Measurements from ENCODE around the gene FOXF1.
A peak's percentile ranks its signal among the peaks of the same experiment; 100 is the strongest.

Gene FOXF1

DNA sequence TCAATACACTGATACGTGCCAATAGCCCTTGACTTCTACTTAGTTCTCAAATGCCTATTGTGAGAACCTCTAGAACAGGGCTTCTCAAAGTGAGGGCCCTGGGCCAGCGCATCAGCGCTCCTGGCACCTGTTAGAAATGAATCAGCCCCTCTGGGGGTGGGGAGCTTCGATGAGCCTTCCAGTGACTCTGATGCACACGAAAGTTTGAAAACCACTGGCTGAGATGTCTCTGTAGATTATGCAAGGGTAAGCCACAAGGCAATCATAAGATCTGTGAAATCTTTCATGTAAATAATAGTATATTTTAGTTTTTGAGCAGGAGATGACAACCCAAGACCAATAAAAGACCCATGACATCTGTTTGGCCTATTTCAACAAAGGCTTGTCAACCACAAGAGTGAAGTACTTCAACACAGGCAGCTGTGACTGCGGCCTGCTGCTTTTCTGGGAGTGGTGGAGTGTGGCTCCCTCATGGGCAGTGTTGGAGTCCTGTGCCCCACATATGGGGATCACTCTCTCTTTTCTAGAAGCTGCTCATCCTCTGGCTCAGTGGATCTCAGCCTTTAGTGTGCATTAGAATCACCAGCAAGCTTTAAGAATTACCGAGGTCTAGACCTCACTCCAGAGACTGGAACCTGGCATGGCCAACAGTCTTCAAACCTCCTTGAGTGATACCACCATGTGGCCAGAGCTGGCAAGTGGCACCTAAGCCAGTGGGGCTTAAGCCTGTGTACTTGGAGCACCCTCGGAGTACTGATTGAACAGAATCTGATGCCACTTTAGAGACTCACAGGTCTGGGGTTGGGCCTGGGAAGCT lies 39.0 kb downstream of the FOXF1 start:
- Histone ChIP-seq H3K36me3 (replicated peaks) (peaks cover 6% of the 10 kb centered on the region), H3K4me3 (ENCODE audit: low read depth, low read length) (no peak overlapping the region), H3K27ac (no peak overlapping the region), H3K27me3 (replicated peaks) (no peaks in the 10 kb centered on the region)
- in situ Hi-C loops (cut with HindIII; ENCODE audit: low pct_ligation_motif_present, low sequenced_read_pairs), result no loop called here
- no peak for DNase-seq
- TF ChIP-seq, protein P1, sequence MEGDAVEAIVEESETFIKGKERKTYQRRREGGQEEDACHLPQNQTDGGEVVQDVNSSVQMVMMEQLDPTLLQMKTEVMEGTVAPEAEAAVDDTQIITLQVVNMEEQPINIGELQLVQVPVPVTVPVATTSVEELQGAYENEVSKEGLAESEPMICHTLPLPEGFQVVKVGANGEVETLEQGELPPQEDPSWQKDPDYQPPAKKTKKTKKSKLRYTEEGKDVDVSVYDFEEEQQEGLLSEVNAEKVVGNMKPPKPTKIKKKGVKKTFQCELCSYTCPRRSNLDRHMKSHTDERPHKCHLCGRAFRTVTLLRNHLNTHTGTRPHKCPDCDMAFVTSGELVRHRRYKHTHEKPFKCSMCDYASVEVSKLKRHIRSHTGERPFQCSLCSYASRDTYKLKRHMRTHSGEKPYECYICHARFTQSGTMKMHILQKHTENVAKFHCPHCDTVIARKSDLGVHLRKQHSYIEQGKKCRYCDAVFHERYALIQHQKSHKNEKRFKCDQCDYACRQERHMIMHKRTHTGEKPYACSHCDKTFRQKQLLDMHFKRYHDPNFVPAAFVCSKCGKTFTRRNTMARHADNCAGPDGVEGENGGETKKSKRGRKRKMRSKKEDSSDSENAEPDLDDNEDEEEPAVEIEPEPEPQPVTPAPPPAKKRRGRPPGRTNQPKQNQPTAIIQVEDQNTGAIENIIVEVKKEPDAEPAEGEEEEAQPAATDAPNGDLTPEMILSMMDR (IDR thresholded peaks at IDR 0.05; ENCODE audit: low read depth, low read length, missing control alignments), result no peak

DNA sequence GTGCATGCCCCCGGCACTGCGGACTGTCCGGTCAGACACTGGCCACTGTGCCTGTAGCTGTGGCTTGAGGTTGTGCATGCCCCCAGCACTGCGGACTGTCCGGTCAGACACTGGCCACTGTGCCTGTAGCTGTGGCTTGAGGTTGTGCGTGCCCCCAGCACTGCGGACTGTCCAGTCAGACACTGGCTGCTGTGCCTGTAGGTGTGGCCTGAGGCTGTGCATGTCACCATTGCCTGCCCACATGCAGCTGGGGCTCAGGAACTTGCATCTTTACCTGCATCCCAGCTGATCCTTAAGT lies 39.5 kb downstream of the FOXF1 start:
- Histone ChIP-seq H3K36me3 (replicated peaks) (peaks cover 6% of the 10 kb centered on the region), H3K27ac (no peak overlapping the region), H3K4me3 (ENCODE audit: low read depth, low read length) (no peak overlapping the region), H3K27me3 (replicated peaks) (no peaks in the 10 kb centered on the region)
- TF ChIP-seq, protein P1 (IDR thresholded peaks at IDR 0.05; ENCODE audit: low read depth, low read length, missing control alignments), result no peak
- no peak for DNase-seq
- in situ Hi-C loops (cut with HindIII; ENCODE audit: low pct_ligation_motif_present, low sequenced_read_pairs), result loop anchor here (25.0 kb wide), 1 partner anchor 737 kb away; no protein-coding TSS in a partner anchor

DNA sequence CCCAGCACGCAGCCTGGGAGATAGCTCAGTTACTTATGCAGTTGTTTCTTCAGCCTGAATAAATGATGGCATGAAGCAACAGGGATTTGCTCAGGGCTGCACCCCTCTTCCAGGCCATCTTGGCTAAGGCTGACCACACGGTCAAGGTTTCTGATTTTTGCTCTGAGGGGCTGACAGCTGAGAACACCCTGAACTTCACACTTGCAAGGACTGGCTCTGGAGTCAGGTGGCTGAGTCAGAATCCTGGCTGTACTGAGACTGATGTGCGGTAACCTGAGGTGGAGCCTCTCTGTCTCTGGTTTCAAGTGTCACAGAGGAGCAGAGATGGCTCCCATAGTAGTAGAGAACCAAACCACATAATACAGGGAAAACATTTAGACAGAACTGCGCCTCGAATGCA lies 40.0 kb downstream of the FOXF1 start:
- peaks cover 6% of the 10 kb centered on the region for H3K36me3 ChIP-seq (replicated peaks)
- no peak overlapping the region for H3K27ac ChIP-seq
- TF ChIP-seq, protein P1 (IDR thresholded peaks at IDR 0.05; ENCODE audit: low read depth, low read length, missing control alignments), result no peak
- no peak for DNase-seq
- H3K4me3 ChIP-seq (ENCODE audit: low read depth, low read length), result no peak overlapping the region
- H3K27me3 ChIP-seq (replicated peaks), result no peaks in the 10 kb centered on the region
- in situ Hi-C loops (cut with HindIII; ENCODE audit: low pct_ligation_motif_present, low sequenced_read_pairs), result loop anchor here (25.0 kb wide), 1 partner anchor 737 kb away; no protein-coding TSS in a partner anchor

DNA sequence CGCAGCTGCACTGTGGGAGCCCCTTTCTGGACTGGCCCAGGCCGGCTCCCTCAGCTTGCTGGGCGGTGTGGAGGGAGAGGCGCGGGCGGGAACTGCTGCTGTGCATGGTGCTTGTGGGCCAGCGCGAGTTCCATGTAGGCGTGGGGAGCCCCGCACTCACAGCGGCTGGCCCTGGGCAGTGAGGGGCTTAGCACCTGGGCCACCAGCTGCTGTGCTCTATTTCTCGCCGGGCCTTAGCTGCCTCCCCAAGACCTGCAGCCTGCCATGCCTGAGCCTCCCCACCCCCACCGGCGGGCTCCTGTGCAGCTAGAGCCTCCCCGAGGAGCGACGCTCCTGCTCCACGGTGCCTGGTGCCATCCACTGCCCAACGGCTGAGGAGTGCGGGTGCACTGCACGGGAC lies 43.0 kb downstream of the FOXF1 start:
- Histone ChIP-seq H3K27me3 (replicated peaks) (no peaks in the 10 kb centered on the region), H3K36me3 (replicated peaks) (no peaks in the 10 kb centered on the region), H3K27ac (no peak overlapping the region), H3K4me3 (ENCODE audit: low read depth, low read length) (no peak overlapping the region)
- in situ Hi-C loops (cut with HindIII; ENCODE audit: low pct_ligation_motif_present, low sequenced_read_pairs), result loop anchor here (25.0 kb wide), 1 partner anchor 734 kb away; no protein-coding TSS in a partner anchor
- DNase-seq, result no peak
- TF ChIP-seq, protein P1 (IDR thresholded peaks at IDR 0.05; ENCODE audit: low read depth, low read length, missing control alignments), result no peak

DNA sequence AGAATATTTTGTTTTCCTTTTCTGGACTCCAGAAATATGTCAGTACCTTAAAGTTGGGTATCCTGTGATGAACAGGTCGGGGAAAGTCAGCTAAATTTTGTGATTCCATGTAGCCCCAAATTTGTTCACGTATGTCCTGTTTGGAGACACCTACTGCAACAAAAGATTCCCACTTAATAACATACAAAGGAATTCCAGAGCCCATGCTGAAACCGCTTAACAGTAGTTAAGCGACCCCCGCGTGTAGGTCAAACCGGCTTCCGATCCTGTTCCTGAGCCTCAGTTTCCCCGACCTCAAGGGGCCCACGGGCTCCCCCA lies 44.2 kb downstream of the FOXF1 start:
- no peak for DNase-seq
- in situ Hi-C loops (cut with HindIII; ENCODE audit: low pct_ligation_motif_present, low sequenced_read_pairs), result loop anchor here (25.0 kb wide), 1 partner anchor 733 kb away; no protein-coding TSS in a partner anchor

More for the DNA sequence above, 44.2 kb downstream of the FOXF1 start:
- TF ChIP-seq, protein P1 (IDR thresholded peaks at IDR 0.05; ENCODE audit: low read depth, low read length, missing control alignments), result no peak
- Histone ChIP-seq H3K36me3 (replicated peaks) (no peaks in the 10 kb centered on the region), H3K4me3 (ENCODE audit: low read depth, low read length) (peak overlapping the region; percentile 96), H3K27me3 (replicated peaks) (no peaks in the 10 kb centered on the region), H3K27ac (peak overlapping the region; percentile 70)

Measured in brain microvascular endothelial cell (primary cell).